Measurements from ENCODE around the gene PEAK3.

Gene PEAK3

GRCh38 chr19:2274185-2274711, 7.7 kb downstream of the PEAK3 start:
- no peak for TF ChIP-seq CTCF (IDR thresholded peaks at IDR 0.05)
- Histone ChIP-seq H3K4me3 (peak overlapping the region; percentile 97), H3K27ac (peak overlapping the region; percentile 54 to 88)
- no peak for DNase-seq (ENCODE audit: low spot score)

GRCh38 chr19:2273356-2274184, 8.4 kb downstream of the PEAK3 start:
- TF ChIP-seq CTCF (IDR thresholded peaks at IDR 0.05): peak; percentile 97
- DNase-seq (ENCODE audit: low spot score): peak; percentile 86
- H3K27ac ChIP-seq: peak overlapping the region; percentile 54 to 88

DNA sequence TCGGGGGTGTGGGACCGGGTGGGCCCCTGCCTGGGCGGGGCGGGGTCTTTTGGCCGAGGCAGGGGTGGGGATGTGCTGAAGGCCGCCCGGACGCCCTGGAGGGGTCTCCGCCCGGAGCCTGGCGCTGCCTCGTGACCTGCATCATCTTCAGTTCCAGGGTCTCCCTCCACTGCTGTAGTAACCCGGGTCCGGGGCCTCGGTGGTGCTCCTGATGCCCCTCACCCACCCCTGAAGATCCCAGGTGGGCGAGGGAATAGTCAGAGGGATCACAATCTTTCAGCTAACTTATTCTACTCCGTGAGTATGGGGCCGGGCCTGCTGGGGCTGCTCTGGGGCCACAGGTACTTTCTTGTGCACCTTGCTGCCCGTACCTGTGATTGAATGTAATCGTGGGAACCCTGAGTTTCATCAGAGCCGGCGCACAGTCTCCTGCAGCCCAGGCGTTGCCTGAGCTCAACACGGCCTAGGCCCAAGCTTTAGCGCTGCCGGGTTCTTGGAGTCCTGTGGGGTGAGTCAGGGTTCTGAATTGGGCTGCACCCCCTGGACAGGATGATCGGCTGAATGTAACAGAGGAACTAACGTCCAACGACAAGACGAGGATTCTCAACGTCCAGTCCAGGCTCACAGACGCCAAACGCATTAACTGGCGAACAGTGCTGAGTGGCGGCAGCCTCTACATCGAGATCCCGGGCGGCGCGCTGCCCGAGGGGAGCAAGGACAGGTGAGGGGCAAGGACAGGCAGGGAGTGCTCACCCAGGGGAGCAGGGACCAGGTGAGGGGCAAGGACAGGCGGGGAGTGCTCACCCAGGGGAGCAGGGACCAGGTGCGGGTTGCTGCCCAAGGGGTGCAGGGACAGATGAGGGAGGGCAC, 10.5 kb downstream of the PEAK3 start:
- no peak for TF ChIP-seq CTCF (IDR thresholded peaks at IDR 0.05)
- peak overlapping the region; percentile 97 for H3K4me3 ChIP-seq
- DNase-seq (ENCODE audit: low spot score): no peak

More at GRCh38 chr19:2273356-2274184, 8.4 kb downstream of the PEAK3 start:
- peak overlapping the region; percentile 97 for H3K4me3 ChIP-seq

GRCh38 chr19:2270423-2271233, 11.3 kb downstream of the PEAK3 start:
- peak; percentile 95 for DNase-seq (ENCODE audit: low spot score)
- TF ChIP-seq CTCF (IDR thresholded peaks at IDR 0.05): no peak
- Histone ChIP-seq H3K4me3 (peak overlapping the region; percentile 97), H3K27ac (peak overlapping the region; percentile 99 to 100)

More for the DNA sequence above, 10.5 kb downstream of the PEAK3 start:
- H3K27ac ChIP-seq: peak overlapping the region; percentile 99 to 100

DNA sequence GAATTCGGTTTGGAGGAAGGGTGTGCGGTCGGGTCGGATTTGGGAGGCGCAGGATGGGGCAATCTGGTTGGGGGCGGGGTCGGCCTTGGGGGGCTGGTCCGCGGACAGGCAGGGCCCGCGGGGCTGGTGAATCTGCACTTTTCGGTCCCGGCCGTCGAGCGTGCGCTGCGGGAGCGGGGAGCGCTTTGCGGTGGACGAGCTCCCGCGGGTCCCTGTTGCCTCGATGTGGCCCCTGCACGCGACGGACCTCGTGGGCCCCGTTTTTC, 11.9 kb downstream of the PEAK3 start:
- peak overlapping the region; percentile 97 for H3K4me3 ChIP-seq
- DNase-seq (ENCODE audit: low spot score): no peak
- H3K27ac ChIP-seq: peak overlapping the region; percentile 99 to 100
- no peak for TF ChIP-seq CTCF (IDR thresholded peaks at IDR 0.05)

- Histone ChIP-seq H3K4me3 (peak overlapping the region; percentile 97), H3K27ac (peak overlapping the region; percentile 99 to 100)
- peak; percentile 98 for DNase-seq (ENCODE audit: low spot score)
- no peak for TF ChIP-seq CTCF (IDR thresholded peaks at IDR 0.05)
Measured at GRCh38 chr19:2269244-2270156, 12.5 kb downstream of the PEAK3 start.

All from coronary artery (tissue), 2 donors.